GM12874 (cell line): ENCODE data around the gene CHRNA4.

Experiments
- TF ChIP-seq, protein P1 (sequence below): IDR thresholded peaks from 2 replicates; pipeline ENCODE4 v1.5.1; 2011; ENCODE audit warnings: low read depth, mild to moderate bottlenecking, control low read depth, low read length, moderate library complexity; ENCODE audit not compliant: insufficient read depth

The CHRNA4 gene

DNA sequence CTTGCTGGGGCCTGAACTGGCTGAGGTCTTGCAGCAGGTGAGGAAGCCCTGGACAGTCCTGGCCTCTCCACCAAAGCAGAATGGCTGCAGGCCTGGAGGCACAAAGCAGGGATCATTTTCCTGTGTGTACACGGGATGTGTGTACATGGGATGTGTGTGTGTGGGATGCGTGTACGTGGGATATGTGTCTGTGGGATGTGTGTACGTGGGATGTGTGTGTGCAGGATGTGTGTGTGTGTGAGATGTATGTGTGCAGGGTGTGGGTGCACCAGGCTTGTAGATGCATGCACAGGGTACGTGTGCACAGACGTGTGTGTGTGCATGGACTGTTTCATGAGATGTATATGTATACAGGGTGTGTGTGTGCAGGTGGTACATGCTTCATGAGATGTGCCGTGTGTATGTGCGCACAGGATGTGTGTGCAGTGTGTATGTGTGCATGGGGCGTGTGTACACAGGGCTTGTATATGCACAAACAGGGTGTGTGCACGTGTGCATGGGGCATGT, 7.9 kb upstream of the CHRNA4 start:
- TF ChIP-seq, protein P1, sequence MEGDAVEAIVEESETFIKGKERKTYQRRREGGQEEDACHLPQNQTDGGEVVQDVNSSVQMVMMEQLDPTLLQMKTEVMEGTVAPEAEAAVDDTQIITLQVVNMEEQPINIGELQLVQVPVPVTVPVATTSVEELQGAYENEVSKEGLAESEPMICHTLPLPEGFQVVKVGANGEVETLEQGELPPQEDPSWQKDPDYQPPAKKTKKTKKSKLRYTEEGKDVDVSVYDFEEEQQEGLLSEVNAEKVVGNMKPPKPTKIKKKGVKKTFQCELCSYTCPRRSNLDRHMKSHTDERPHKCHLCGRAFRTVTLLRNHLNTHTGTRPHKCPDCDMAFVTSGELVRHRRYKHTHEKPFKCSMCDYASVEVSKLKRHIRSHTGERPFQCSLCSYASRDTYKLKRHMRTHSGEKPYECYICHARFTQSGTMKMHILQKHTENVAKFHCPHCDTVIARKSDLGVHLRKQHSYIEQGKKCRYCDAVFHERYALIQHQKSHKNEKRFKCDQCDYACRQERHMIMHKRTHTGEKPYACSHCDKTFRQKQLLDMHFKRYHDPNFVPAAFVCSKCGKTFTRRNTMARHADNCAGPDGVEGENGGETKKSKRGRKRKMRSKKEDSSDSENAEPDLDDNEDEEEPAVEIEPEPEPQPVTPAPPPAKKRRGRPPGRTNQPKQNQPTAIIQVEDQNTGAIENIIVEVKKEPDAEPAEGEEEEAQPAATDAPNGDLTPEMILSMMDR: no peak

DNA sequence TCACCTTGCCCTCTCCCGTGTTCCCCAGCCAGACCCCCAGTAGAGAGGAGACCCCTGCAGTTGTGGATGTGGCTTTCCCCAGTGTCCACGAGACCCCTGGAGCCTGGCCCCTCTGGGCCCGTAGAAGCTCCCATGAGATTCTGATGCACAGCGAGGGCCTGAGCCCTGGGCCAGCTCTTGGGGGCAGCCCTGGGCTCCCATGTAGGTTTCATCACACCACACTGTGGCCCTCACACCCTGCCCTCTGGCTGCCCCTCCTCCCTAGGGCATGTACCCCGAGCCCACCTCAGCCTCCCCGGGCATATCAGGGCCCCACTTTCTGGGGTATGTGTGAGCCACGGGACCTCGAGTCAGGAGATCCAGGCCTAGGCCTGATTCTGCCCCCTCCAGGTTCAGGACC, 7.0 kb upstream of the CHRNA4 start:
- TF ChIP-seq, protein P1: no peak

DNA sequence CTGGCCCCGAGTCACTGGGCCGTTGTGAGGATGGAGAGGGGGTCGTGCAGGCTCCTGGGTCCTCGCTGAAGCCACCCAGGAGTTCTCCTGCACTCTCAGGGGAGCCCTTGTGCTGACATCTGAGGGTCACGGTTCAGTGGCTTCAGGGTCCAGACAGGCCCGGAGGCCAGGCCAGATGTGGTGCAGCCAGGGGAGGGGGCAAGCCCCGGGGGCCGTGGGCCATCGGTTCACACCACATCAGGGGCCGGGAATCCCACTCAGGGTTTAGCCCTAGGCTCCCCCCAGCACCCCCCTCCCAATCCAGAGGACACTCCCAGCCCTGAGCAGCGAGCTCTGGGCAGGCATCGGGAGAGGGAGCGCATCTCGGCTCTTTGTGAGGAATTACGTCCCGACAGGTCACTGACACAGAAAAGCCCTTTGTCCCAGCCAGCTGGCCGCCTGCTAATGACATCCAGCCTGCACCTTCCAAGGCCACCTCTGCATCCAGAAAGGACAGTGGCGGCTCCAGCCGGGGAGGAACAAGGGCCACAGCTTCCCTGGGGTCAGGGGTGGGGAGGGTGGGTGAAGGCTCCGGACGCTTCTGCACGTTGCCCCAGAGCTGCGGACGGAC, 6.4 kb upstream of the CHRNA4 start:
- TF ChIP-seq, protein P1: no peak

DNA sequence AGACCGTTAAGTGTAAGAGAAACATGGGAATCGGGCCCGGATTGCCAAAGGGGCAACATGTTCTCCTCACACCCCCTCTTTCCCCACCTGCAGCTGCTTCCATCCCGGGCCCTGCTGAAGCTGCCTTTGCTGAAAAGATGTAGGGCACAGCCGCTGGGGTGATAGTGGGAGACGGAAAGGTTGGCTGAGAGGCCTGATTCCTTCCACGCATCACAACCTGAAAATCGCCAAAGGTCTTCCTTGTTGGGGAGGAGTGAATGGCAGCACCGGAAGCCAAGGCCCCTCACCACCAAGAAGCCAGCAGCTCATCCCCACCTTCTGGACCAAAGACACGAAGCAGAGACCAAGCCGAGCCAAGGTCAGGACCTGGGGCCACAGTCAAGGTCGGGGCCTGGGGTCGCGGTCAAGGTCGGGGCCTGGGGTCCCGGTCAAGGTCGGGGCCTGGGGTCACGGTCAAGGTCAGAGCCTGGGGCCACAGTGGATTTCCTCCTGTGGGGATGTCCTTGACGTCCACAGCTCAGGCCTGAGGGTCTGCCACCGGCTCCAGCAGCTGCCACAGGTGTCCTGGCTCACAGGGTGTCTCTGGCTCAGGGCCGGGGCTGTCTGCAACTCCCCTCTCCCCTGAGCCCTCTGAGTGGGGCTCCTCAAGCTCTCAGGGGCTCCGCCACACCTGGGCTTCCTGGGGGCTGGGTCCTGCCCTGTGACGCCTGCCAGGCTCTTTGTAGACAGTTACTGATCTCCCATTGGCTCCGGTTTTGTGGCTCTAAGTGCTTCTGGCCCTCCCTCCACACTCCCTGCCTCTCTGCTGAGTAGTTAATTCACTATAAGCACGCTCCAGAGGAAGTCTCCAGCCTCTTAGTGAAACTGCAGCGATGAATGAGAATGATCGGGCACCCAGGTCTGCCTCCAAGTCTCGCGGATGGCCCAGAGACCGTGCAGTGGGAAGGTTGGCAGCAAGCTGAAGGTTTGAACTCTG, 5.5 kb upstream of the CHRNA4 start:
- TF ChIP-seq, protein P1: no peak

DNA sequence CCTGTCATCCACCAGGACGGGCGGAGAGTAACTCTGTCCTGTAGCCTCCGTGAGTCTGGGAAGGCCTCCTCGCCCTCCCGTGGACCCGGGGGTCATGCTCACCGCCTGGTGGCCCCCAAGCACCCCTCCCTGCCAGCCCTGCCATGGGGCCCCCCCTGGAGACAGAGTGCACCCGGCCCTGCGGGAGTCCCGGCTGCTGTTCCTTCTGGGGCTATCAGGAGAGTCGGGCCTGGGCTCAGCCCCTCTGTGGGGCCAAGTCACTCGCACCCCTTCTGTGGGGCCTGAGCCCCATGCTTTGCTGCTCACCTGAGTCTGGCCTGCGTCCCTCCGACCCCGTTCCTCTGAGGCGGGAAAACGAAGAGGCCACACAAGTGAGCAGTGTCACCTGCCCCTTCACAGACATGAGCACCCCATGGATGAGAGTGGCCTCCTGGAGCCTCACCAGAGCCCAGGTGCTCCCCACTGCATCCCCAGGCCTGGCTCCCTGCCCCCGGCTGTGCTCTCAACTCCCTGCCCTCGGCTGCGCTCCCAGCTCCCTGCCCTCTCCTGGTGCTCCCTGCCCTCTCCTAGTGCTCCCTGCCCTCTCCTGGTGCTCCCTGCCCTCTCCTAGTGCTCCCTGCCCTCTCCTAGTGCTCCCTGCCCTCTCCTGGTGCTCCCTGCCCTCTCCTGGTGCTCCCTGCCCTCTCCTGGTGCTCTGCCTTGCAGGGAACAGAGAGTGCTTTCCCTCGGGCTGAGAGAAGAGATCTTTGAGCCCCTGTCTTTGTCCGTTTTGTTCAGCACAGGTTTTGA, 4.6 kb upstream of the CHRNA4 start:
- TF ChIP-seq, protein P1: no peak

DNA sequence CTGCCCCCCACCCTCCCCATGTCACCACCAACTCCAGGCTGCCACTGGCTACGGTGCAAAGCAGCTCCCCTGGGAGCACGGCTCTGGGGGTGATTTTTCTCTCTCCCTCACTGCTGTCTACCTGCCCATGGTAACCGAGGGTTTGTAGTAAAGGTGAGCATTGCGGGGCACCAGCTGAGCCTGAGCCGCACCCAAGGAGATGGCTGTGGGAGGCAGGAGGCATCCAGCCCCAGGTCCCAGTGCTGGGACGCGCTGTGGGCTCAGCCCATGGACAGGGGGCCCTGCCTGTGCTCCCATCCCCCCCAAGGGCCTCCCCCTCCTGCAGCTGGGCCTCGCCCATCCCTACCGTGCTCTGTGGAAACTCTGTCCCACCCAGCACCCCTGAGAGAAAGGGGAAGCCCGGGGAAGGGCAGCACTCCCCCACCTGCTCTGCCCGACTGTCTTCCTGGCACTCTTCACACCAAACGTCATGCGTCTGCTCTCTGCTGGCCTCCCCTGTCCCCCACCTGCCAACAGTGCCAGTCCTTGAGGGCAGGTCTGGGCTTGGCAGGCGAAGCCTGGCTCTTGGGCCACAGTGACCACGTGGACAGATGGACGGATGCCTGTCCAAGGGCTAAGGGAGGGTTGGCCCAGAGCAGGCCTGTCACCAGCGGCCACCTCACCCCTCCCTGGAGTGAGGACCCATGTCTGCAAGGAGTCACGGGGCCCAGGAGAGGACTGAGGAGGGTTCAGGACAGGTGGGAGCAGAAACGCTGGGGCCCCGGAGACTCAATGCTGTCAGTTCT, 3.8 kb upstream of the CHRNA4 start:
- TF ChIP-seq, protein P1: no peak
